Measurements from ENCODE around the gene PDCD7.
"Not testable (repeated sequence)": the region's sequence is repeated elsewhere in the genome, so short reads cannot be mapped to it uniquely, and the experiment has no call there.

Gene PDCD7

GRCh38 chr15:65171428-65171827 lies 37.8 kb upstream of the PDCD7 start:
- no peak overlapping the region for H3K27ac ChIP-seq (ENCODE audit: low read depth, low read length)
- H3K36me3 ChIP-seq (ENCODE audit: control insufficient read depth in 5 of 5, insufficient read depth in 5 of 5, low read length in 5 of 5), result peaks cover 11 to 59% (median 30%) of the 10 kb centered on the region in 5 donors
- H3K4me1 ChIP-seq (ENCODE audit: control insufficient read depth in 5 of 5, insufficient read depth in 5 of 5, low read length in 5 of 5), result no peaks in the 10 kb centered on the region
- no peak overlapping the region for H3K9ac ChIP-seq (ENCODE audit: low read length in 5 of 5)
- no peaks in the 10 kb centered on the region for H3K27me3 ChIP-seq (ENCODE audit: control insufficient read depth in 5 of 5, insufficient read depth in 4 of 5, low read length in 5 of 5)
- no peak overlapping the region for H3K4me3 ChIP-seq (ENCODE audit: low read depth in 1 of 5, low read length in 5 of 5)
- H3K9me3 ChIP-seq (ENCODE audit: control insufficient read depth in 5 of 5, low read length in 5 of 5), result no peaks in the 10 kb centered on the region

DNA sequence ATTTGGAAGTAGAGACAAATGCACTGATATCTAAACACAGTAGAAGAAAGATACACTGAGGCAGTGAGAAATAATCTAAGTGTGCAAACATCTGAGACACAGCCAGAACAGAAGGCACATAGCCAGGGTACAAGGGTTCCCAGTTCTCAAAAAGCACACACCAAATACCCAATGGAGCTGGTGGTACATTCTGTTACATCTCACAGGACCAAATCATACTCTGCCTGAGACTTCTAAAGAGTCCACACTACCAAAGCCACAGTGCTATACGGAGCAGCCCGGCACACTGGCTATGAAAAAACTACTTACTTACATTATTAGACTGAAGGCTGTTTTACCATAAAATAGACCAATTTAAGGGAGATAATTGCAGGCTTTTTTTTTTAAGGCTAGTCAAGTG lies 32.3 kb upstream of the PDCD7 start:
- Histone ChIP-seq H3K36me3 (ENCODE audit: control insufficient read depth in 5 of 5, insufficient read depth in 5 of 5, low read length in 5 of 5) (peaks cover 17 to 48% (median 30%) of the 10 kb centered on the region in 5 donors), H3K27ac (ENCODE audit: low read depth, low read length) (no peak overlapping the region), H3K4me3 (ENCODE audit: low read depth in 1 of 5, low read length in 5 of 5) (no peak overlapping the region)

DNA sequence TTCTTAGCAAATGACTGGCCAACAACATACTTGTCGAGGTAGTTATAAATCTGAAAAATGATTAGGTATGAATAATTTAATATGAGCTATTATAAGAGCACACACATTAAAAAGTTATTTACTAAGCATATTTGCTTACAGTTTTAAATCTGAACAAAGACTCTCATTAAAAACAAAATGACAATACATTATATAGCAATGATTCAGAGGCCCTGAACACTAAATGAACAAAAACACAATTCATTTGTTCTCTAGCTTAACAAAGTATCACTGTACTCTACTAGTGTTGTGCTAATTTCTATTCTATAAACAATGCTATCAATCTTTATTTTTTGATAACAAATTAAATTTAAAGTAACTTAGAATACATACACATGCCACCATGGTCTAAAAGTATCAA lies 30.5 kb upstream of the PDCD7 start:
- peaks cover 0 to 4% (median 0%) of the 10 kb centered on the region in 5 donors for H3K4me1 ChIP-seq (ENCODE audit: control insufficient read depth in 5 of 5, insufficient read depth in 5 of 5, low read length in 5 of 5)
- H3K36me3 ChIP-seq (ENCODE audit: control insufficient read depth in 5 of 5, insufficient read depth in 5 of 5, low read length in 5 of 5), result peaks cover 18 to 42% (median 34%) of the 10 kb centered on the region in 5 donors
- H3K9ac ChIP-seq (ENCODE audit: low read length in 5 of 5), result no peak overlapping the region
- H3K27ac ChIP-seq (ENCODE audit: low read depth, low read length), result no peak overlapping the region
- H3K27me3 ChIP-seq (ENCODE audit: control insufficient read depth in 5 of 5, insufficient read depth in 4 of 5, low read length in 5 of 5), result no peaks in the 10 kb centered on the region
- no peak overlapping the region for H3K4me3 ChIP-seq (ENCODE audit: low read depth in 1 of 5, low read length in 5 of 5)
- H3K9me3 ChIP-seq (ENCODE audit: control insufficient read depth in 5 of 5, low read length in 5 of 5), result no peaks in the 10 kb centered on the region

More for the DNA sequence above, 32.3 kb upstream of the PDCD7 start:
- no peak overlapping the region for H3K9ac ChIP-seq (ENCODE audit: low read length in 5 of 5)
- H3K4me1 ChIP-seq (ENCODE audit: control insufficient read depth in 5 of 5, insufficient read depth in 5 of 5, low read length in 5 of 5), result peaks cover 0 to 4% (median 0%) of the 10 kb centered on the region in 5 donors
- H3K27me3 ChIP-seq (ENCODE audit: control insufficient read depth in 5 of 5, insufficient read depth in 4 of 5, low read length in 5 of 5), result no peaks in the 10 kb centered on the region
- H3K9me3 ChIP-seq (ENCODE audit: control insufficient read depth in 5 of 5, low read length in 5 of 5), result no peaks in the 10 kb centered on the region

GRCh38 chr15:65163041-65163440 lies 29.4 kb upstream of the PDCD7 start:
- Histone ChIP-seq H3K9ac (ENCODE audit: low read length in 5 of 5) (no peak overlapping the region), H3K4me3 (ENCODE audit: low read depth in 1 of 5, low read length in 5 of 5) (no peak overlapping the region), H3K9me3 (ENCODE audit: control insufficient read depth in 5 of 5, low read length in 5 of 5) (no peaks in the 10 kb centered on the region), H3K4me1 (ENCODE audit: control insufficient read depth in 5 of 5, insufficient read depth in 5 of 5, low read length in 5 of 5) (peaks cover 0 to 4% (median 0%) of the 10 kb centered on the region in 5 donors), H3K27me3 (ENCODE audit: control insufficient read depth in 5 of 5, insufficient read depth in 4 of 5, low read length in 5 of 5) (no peaks in the 10 kb centered on the region), H3K36me3 (ENCODE audit: control insufficient read depth in 5 of 5, insufficient read depth in 5 of 5, low read length in 5 of 5) (peaks cover 23 to 48% (median 42%) of the 10 kb centered on the region in 5 donors), H3K27ac (ENCODE audit: low read depth, low read length) (no peak overlapping the region)

DNA sequence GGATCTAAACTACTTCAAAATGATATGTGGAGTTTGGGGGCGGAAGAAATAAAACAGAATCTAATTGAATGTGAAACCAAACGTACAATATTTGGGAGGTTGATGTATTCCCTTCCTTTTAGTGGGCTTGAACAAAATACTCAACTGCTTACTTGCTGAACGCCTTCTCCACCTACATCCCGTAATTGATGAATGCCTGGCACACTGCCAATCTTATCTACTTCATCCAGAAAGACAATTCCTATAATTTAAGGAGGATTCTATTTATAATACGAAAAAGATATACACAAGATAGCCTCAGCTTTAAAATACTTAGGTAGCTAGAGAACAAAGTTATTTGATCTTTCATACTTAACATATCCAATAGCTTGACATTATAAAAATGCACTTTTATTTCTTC lies 23.1 kb upstream of the PDCD7 start:
- Histone ChIP-seq H3K9me3 (ENCODE audit: control insufficient read depth in 5 of 5, low read length in 5 of 5) (no peaks in the 10 kb centered on the region), H3K4me1 (ENCODE audit: control insufficient read depth in 5 of 5, insufficient read depth in 5 of 5, low read length in 5 of 5) (peaks cover 0 to 2% (median 0%) of the 10 kb centered on the region in 5 donors), H3K36me3 (ENCODE audit: control insufficient read depth in 5 of 5, insufficient read depth in 5 of 5, low read length in 5 of 5) (peaks cover 57 to 75% (median 63%) of the 10 kb centered on the region in 5 donors), H3K4me3 (ENCODE audit: low read depth in 1 of 5, low read length in 5 of 5) (no peak overlapping the region), H3K27me3 (ENCODE audit: control insufficient read depth in 5 of 5, insufficient read depth in 4 of 5, low read length in 5 of 5) (no peaks in the 10 kb centered on the region), H3K9ac (ENCODE audit: low read length in 5 of 5) (no peak overlapping the region), H3K27ac (ENCODE audit: low read depth, low read length) (no peak overlapping the region)

DNA sequence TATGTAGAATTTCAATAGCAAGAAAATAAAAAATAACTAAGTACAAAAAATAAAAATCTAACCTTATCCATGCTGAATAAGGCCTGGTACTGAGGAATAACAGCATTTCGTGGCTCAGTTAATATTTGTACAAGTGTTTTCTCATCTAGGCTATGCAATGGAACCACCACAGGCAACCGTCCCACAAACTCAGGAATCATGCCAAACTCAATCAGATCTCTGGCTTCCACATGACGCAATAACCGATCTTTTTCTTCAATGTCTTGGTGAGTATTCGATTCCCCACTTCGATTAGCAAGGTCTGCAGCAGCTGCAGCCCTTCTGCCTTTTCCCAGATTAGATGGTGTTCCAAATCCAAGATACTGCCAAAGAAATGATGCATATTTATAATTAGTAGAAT lies 21.1 kb upstream of the PDCD7 start:
- Histone ChIP-seq H3K36me3 (ENCODE audit: control insufficient read depth in 5 of 5, insufficient read depth in 5 of 5, low read length in 5 of 5) (peaks cover 63 to 87% (median 70%) of the 10 kb centered on the region in 5 donors), H3K4me1 (ENCODE audit: control insufficient read depth in 5 of 5, insufficient read depth in 5 of 5, low read length in 5 of 5) (peaks cover 0 to 2% (median 0%) of the 10 kb centered on the region in 5 donors)

DNA sequence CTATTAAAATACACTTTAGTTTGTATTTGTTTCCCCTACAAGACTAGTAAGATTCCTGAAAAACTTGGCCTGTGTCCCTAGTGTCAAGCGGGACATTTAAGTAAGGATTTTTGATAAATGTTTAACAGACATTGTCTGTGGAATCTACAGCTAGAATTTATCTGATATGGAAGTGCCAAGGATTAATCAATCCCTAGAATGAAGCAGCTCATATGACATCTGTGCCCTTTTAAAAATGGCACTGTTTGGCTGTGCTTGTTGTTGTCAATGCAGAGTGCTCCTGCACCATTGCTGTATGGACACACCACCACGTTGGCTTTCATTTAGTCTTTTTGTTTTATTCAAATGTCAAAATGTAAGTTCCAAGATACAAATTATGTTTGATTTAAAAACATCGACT lies 14.3 kb upstream of the PDCD7 start:
- Histone ChIP-seq H3K9ac (ENCODE audit: low read length in 5 of 5) (no peak overlapping the region), H3K9me3 (ENCODE audit: control insufficient read depth in 5 of 5, low read length in 5 of 5) (no peaks in the 10 kb centered on the region), H3K4me3 (ENCODE audit: low read depth in 1 of 5, low read length in 5 of 5) (no peak overlapping the region), H3K27ac (ENCODE audit: low read depth, low read length) (no peak overlapping the region), H3K36me3 (ENCODE audit: control insufficient read depth in 5 of 5, insufficient read depth in 5 of 5, low read length in 5 of 5) (peaks cover 27 to 54% (median 36%) of the 10 kb centered on the region in 5 donors), H3K4me1 (ENCODE audit: control insufficient read depth in 5 of 5, insufficient read depth in 5 of 5, low read length in 5 of 5) (no peaks in the 10 kb centered on the region), H3K27me3 (ENCODE audit: control insufficient read depth in 5 of 5, insufficient read depth in 4 of 5, low read length in 5 of 5) (no peaks in the 10 kb centered on the region)

More for the DNA sequence above, 21.1 kb upstream of the PDCD7 start:
- H3K4me3 ChIP-seq (ENCODE audit: low read depth in 1 of 5, low read length in 5 of 5), result no peak overlapping the region
- no peaks in the 10 kb centered on the region for H3K27me3 ChIP-seq (ENCODE audit: control insufficient read depth in 5 of 5, insufficient read depth in 4 of 5, low read length in 5 of 5)
- no peak overlapping the region for H3K27ac ChIP-seq (ENCODE audit: low read depth, low read length)
- no peak overlapping the region for H3K9ac ChIP-seq (ENCODE audit: low read length in 5 of 5)
- no peaks in the 10 kb centered on the region for H3K9me3 ChIP-seq (ENCODE audit: control insufficient read depth in 5 of 5, low read length in 5 of 5)

- no peaks in the 10 kb centered on the region for H3K4me1 ChIP-seq (ENCODE audit: control insufficient read depth in 5 of 5, insufficient read depth in 5 of 5, low read length in 5 of 5)
- H3K27ac ChIP-seq (ENCODE audit: low read depth, low read length), result no peak overlapping the region
- H3K9ac ChIP-seq (ENCODE audit: low read length in 5 of 5), result no peak overlapping the region
- no peaks in the 10 kb centered on the region for H3K9me3 ChIP-seq (ENCODE audit: control insufficient read depth in 5 of 5, low read length in 5 of 5)
- H3K4me3 ChIP-seq (ENCODE audit: low read depth in 1 of 5, low read length in 5 of 5), result no peak overlapping the region
- H3K36me3 ChIP-seq (ENCODE audit: control insufficient read depth in 5 of 5, insufficient read depth in 5 of 5, low read length in 5 of 5), result peaks cover 21 to 42% (median 30%) of the 10 kb centered on the region in 5 donors
- H3K27me3 ChIP-seq (ENCODE audit: control insufficient read depth in 5 of 5, insufficient read depth in 4 of 5, low read length in 5 of 5), result no peaks in the 10 kb centered on the region
Observed at GRCh38 chr15:65146438-65146837, 12.8 kb upstream of the PDCD7 start.

DNA sequence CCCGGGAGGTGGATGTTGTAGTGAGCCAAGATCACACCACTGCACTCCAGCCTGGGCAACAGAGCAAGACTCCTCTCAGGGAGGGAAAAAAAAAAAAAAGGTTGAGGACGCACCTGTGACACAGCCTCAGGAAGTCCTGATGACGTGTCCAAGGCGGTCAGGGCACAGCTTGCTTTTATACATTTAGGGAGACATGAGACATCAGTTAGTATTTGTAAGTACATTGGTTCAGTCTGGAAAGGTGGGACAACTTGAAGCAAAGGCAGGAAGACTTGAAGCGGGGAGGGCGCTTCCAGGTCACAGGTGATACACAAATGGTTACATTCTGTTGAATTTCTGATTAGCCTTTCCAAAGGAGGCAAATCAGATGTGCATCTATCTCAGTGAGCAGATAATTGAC lies 5.0 kb upstream of the PDCD7 start:
- not testable (repeated sequence) for H3K9me3 ChIP-seq (ENCODE audit: control insufficient read depth in 5 of 5, low read length in 5 of 5); H3K9ac ChIP-seq (ENCODE audit: low read length in 5 of 5); H3K4me1 ChIP-seq (ENCODE audit: control insufficient read depth in 5 of 5, insufficient read depth in 5 of 5, low read length in 5 of 5); H3K4me3 ChIP-seq (ENCODE audit: low read depth in 1 of 5, low read length in 5 of 5); H3K27me3 ChIP-seq (ENCODE audit: control insufficient read depth in 5 of 5, insufficient read depth in 4 of 5, low read length in 5 of 5); H3K36me3 ChIP-seq (ENCODE audit: control insufficient read depth in 5 of 5, insufficient read depth in 5 of 5, low read length in 5 of 5); H3K27ac ChIP-seq (ENCODE audit: low read depth, low read length)

DNA sequence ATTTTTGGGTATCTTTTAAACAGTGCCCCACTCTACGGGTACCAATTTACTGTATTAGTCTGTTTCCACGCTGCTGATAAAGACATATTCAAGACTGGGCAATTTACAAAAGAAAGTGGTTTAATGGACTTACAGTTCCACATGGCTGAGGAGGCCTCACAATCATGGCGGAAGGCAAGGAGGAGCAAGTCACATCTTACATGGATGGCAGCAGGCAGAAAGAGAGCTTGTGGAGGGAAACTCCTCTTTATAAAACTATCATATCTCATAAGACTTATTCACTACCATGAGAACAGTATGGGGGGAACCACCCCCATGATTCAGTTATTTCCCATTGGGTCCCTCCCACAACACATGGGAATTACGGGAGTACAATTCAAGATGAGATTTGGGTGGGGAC lies 4.3 kb upstream of the PDCD7 start:
- H3K9ac ChIP-seq (ENCODE audit: low read length in 5 of 5); H3K4me1 ChIP-seq (ENCODE audit: control insufficient read depth in 5 of 5, insufficient read depth in 5 of 5, low read length in 5 of 5); H3K36me3 ChIP-seq (ENCODE audit: control insufficient read depth in 5 of 5, insufficient read depth in 5 of 5, low read length in 5 of 5); H3K27ac ChIP-seq (ENCODE audit: low read depth, low read length); H3K4me3 ChIP-seq (ENCODE audit: low read depth in 1 of 5, low read length in 5 of 5); H3K9me3 ChIP-seq (ENCODE audit: control insufficient read depth in 5 of 5, low read length in 5 of 5); H3K27me3 ChIP-seq (ENCODE audit: control insufficient read depth in 5 of 5, insufficient read depth in 4 of 5, low read length in 5 of 5): not testable (repeated sequence)

DNA sequence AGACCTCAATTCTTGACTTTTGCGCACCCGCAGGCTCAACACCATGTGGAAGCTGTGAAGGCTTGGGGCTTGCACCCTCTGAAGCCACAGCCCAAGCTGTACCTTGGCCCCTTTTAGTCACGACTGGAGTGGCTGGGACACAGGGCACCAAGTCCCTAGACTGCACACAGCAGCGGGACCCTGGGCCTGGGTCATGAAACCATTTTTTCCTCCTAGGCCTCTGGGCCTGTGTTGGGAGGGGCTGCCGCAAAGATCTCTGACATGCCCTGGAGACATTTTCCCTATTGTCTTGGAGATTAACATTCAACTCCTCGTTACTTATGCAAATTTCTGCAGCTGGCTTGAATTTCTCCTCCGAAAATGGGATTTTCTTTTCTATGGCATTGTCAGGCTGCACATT lies 3.5 kb upstream of the PDCD7 start:
- peaks cover 4 to 17% (median 14%) of the 10 kb centered on the region in 5 donors for H3K4me1 ChIP-seq (ENCODE audit: control insufficient read depth in 5 of 5, insufficient read depth in 5 of 5, low read length in 5 of 5)
- not testable (repeated sequence) for H3K9me3 ChIP-seq (ENCODE audit: control insufficient read depth in 5 of 5, low read length in 5 of 5); H3K27ac ChIP-seq (ENCODE audit: low read depth, low read length); H3K4me3 ChIP-seq (ENCODE audit: low read depth in 1 of 5, low read length in 5 of 5); H3K9ac ChIP-seq (ENCODE audit: low read length in 5 of 5); H3K27me3 ChIP-seq (ENCODE audit: control insufficient read depth in 5 of 5, insufficient read depth in 4 of 5, low read length in 5 of 5); H3K36me3 ChIP-seq (ENCODE audit: control insufficient read depth in 5 of 5, insufficient read depth in 5 of 5, low read length in 5 of 5)

Data from subcutaneous abdominal adipose tissue (tissue), 5 donors.